ENCODE results near the gene CTCF. TPM values are rescaled to one million over a fixed set of nuclear protein-coding genes. Genes with fewer than 3 reads are reported as not detected.
A peak's percentile ranks its signal among the peaks of the same experiment; 100 is the strongest.

The CTCF gene
- total and polyA plus RNA-seq, 3 experiments from 2014 or later, result 65.4 to 67.4 (median 66.4) TPM

DNA sequence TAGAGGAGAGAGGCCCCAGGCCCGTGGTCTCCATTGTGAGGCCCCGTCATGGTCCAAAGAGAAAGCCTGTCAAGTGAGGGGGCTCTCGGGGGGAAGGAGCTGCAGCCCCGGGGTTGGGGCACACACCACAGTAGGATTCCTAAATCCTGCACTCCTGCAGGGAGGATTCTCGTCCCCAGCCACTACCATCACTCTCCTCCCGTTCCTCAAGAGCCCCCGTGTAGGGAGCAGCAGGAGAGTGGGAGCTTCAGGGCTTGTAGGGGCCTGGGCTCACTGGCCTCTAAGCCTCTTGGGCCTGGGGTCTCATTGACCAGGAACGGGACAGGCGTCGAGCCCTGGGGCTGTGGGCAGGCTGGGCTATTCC is 105.1 kb downstream of the CTCF start:
- Histone ChIP-seq H3K27me3 (ENCODE audit: insufficient read depth, low read length, poor library complexity, severe bottlenecking) (no peaks in the 10 kb centered on the region), H3K36me3 (ENCODE audit: insufficient read depth, low read length) (no peaks in the 10 kb centered on the region), H3K27ac (ENCODE audit: low read depth, low read length) (no peak overlapping the region), H3K4me1 (ENCODE audit: insufficient read depth, low read length) (peaks cover 17% of the 10 kb centered on the region), H3K9me3 (ENCODE audit: low read length) (no peaks in the 10 kb centered on the region), H3K4me3 (ENCODE audit: low read length) (peak overlapping the region; percentile 66)
- peak overlapping the region in 5 of 8 donors; percentile 42 to 91 (median 71) for H3K27ac Mint-ChIP-seq
- peaks cover 7 to 27% (median 12%) of the 10 kb centered on the region in 3 donors for H3K4me1 Mint-ChIP-seq
- no peaks in the 10 kb centered on the region for H3K27me3 Mint-ChIP-seq
- H3K36me3 Mint-ChIP-seq, result peaks cover 0 to 3% (median 0%) of the 10 kb centered on the region in 3 donors
- CTCF ChIA-PET, result interaction anchor here (0.6 to 7.7 kb wide), 18 partner anchors 9 to 186 kb away, joined by 3 to 95 read pairs (median 4); partner anchors contain the start of genes ATP6V0D1, CARMIL2 and CTCF
- H3K4me3 Mint-ChIP-seq, result peak overlapping the region in 6 of 7 donors; percentile 71 to 94 (median 79)
- POLR2A ChIA-PET, result interaction anchor here (1.0 to 2.8 kb wide), 2 partner anchors 13 to 105 kb away, joined by 3 to 9 read pairs; partner anchors contain the start of gene CTCF
- no peaks in the 10 kb centered on the region for H3K9me3 Mint-ChIP-seq
- no peak for DNase-seq

DNA sequence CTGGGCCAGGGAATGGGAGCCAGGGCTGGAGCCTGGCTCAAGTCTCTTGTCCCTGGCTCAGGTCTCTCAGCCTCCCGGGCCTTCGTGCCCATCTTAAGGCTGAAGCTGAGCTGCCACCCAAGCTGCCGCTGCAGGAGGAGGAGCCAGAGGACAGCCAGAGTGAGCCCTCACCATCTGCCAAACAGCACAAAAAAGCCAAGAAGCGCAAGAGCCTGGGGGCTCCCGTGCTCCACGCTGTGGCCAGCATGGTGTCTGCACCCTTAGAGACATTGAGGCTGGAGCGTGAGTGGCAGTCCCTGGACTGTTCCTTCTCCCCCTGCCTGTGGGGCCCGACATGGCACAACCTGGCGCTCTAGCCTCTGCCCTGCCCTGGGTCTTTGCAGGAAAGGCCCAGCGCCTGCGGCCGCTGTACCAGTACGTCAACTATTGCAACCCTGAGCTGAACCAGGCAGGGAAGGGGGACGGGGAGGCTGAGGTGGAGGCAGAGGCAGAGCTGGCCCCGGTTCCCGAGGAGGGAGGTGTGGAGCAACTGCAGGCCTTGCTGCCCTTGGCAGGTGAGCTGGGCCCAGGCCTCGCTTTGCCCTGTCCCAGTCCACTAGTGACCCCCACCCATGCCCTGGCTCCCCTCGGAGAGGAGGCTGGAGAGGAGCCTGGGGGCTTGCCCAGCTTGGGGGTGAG is 105.6 kb downstream of the CTCF start:
- Mint-ChIP-seq H3K9me3 (no peaks in the 10 kb centered on the region), H3K36me3 (peaks cover 0 to 2% (median 0%) of the 10 kb centered on the region in 3 donors), H3K4me3 (peak overlapping the region; percentile 19 to 94 (median 71)), H3K4me1 (peaks cover 7 to 27% (median 12%) of the 10 kb centered on the region in 3 donors), H3K27ac (peak overlapping the region in 5 of 8 donors; percentile 6 to 80 (median 42)), H3K27me3 (no peaks in the 10 kb centered on the region)
- Histone ChIP-seq H3K27me3 (ENCODE audit: insufficient read depth, low read length, poor library complexity, severe bottlenecking) (no peaks in the 10 kb centered on the region), H3K9me3 (ENCODE audit: low read length) (no peaks in the 10 kb centered on the region), H3K4me1 (ENCODE audit: insufficient read depth, low read length) (peaks cover 17% of the 10 kb centered on the region), H3K4me3 (ENCODE audit: low read length) (no peak overlapping the region), H3K27ac (ENCODE audit: low read depth, low read length) (no peak overlapping the region), H3K36me3 (ENCODE audit: insufficient read depth, low read length) (no peaks in the 10 kb centered on the region)
- POLR2A ChIA-PET, result interaction anchor here (2.8 kb wide), 1 partner anchor 105 kb away, joined by 9 read pairs; the partner anchor contains the start of gene CTCF
- CTCF ChIA-PET, result interaction anchor here (0.6 to 7.7 kb wide), 19 partner anchors 8 to 187 kb away, joined by 3 to 95 read pairs (median 4); partner anchors contain the start of genes ACD, ATP6V0D1, CARMIL2 and CTCF
- DNase-seq, result peak; percentile 48 to 86 (median 74)

DNA sequence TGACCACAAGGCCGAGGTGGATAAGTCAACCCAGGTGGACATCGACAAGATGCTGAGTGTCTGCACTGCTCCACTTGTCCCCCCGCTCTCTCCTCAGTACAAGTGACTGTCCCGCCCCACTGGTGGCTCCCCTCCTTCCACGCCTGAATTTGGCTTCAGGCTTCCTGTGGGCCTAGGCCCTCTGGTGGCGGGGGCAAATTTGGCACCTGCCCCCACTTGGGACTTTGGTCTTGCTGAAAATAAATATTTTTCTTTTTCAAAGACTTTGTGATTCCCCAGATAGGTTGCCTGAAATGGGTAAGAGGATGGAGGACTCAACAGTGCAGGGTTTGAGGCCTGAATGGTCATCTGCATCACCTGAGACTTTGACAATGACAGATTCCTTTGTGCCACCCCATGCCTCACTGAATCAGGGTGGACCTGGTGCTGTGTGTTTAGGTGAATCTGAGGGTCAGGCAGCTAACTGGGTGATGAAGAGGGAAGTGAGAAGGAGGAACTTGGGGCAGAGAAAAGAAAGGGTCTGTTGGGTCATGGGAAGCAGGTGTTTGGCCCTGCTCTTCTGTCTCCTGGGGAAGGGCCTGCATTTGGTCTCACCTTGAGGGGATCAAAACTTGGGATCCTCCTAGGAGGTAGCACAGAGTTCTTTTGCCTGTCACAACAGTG is 106.3 kb downstream of the CTCF start:
- no peaks in the 10 kb centered on the region for H3K27me3 ChIP-seq (ENCODE audit: insufficient read depth, low read length, poor library complexity, severe bottlenecking)
- peak in 1 of 5 donors; percentile 17 for DNase-seq
- peaks cover 17% of the 10 kb centered on the region for H3K4me1 ChIP-seq (ENCODE audit: insufficient read depth, low read length)
- ChIA-PET CTCF (interaction anchor here (1.2 to 7.7 kb wide), 10 partner anchors 9 to 155 kb away, joined by 3 to 95 read pairs (median 4); partner anchors contain the start of genes ACD, CARMIL2, CTCF and GFOD2), POLR2A (interaction anchor here (2.8 kb wide), 1 partner anchor 106 kb away, joined by 9 read pairs; the partner anchor contains the start of gene CTCF)
- Mint-ChIP-seq H3K36me3 (peaks cover 0 to 2% (median 0%) of the 10 kb centered on the region in 3 donors), H3K4me1 (peaks cover 7 to 27% (median 12%) of the 10 kb centered on the region in 3 donors), H3K27me3 (no peaks in the 10 kb centered on the region), H3K4me3 (peak overlapping the region in 5 of 7 donors; percentile 9 to 64 (median 29)), H3K27ac (peak overlapping the region in 5 of 8 donors; percentile 22 to 88 (median 45)), H3K9me3 (no peaks in the 10 kb centered on the region)
- no peak overlapping the region for H3K27ac ChIP-seq (ENCODE audit: low read depth, low read length)
- H3K9me3 ChIP-seq (ENCODE audit: low read length), result no peaks in the 10 kb centered on the region
- H3K36me3 ChIP-seq (ENCODE audit: insufficient read depth, low read length), result no peaks in the 10 kb centered on the region
- no peak overlapping the region for H3K4me3 ChIP-seq (ENCODE audit: low read length)

DNA sequence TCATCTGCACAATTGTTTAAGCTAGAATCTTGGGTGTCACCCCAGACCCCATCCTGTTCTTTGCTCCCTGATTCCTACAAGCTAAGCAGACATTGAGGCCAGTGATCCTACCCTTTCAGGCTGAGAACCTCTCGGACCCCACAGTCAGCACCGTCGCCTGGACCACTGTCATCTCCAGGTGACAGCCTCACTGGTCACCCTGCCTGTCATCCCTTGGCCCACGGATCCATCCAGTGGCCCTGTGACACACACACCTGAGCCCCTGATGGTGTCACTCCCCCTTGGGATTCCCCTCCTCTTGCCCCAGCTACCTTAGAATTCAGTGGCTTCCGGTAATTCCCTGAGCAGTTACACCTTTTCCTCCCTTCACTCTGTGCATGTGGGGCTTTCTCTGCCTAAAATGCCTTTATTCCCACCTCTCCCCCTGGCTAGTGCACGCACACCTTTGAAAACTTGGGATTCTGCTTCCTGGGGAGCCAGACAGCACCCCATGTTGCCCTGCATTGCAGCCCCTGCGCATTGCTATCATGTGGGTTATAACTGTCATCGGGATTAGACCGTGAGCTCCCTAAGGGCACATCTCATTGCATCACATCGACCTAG is 107.3 kb downstream of the CTCF start:
- ChIA-PET POLR2A (interaction anchor here (2.8 kb wide), 1 partner anchor 107 kb away, joined by 9 read pairs; the partner anchor contains the start of gene CTCF), CTCF (interaction anchor here (1.4 to 7.7 kb wide), 6 partner anchors 10 to 156 kb away, joined by 3 to 95 read pairs (median 14); partner anchors contain the start of genes ACD and CTCF)
- H3K27ac Mint-ChIP-seq, result peak overlapping the region in 1 of 8 donors; percentile 77
- Histone ChIP-seq H3K27ac (ENCODE audit: low read depth, low read length) (no peak overlapping the region), H3K27me3 (ENCODE audit: insufficient read depth, low read length, poor library complexity, severe bottlenecking) (no peaks in the 10 kb centered on the region), H3K9me3 (ENCODE audit: low read length) (no peaks in the 10 kb centered on the region), H3K4me3 (ENCODE audit: low read length) (no peak overlapping the region), H3K36me3 (ENCODE audit: insufficient read depth, low read length) (no peaks in the 10 kb centered on the region), H3K4me1 (ENCODE audit: insufficient read depth, low read length) (peaks cover 17% of the 10 kb centered on the region)
- no peaks in the 10 kb centered on the region for H3K36me3 Mint-ChIP-seq
- no peaks in the 10 kb centered on the region for H3K27me3 Mint-ChIP-seq
- H3K4me3 Mint-ChIP-seq, result peak overlapping the region in 2 of 7 donors; percentile 45 to 64
- no peak for DNase-seq
- no peaks in the 10 kb centered on the region for H3K9me3 Mint-ChIP-seq
- peaks cover 7 to 22% (median 8%) of the 10 kb centered on the region in 3 donors for H3K4me1 Mint-ChIP-seq

DNA sequence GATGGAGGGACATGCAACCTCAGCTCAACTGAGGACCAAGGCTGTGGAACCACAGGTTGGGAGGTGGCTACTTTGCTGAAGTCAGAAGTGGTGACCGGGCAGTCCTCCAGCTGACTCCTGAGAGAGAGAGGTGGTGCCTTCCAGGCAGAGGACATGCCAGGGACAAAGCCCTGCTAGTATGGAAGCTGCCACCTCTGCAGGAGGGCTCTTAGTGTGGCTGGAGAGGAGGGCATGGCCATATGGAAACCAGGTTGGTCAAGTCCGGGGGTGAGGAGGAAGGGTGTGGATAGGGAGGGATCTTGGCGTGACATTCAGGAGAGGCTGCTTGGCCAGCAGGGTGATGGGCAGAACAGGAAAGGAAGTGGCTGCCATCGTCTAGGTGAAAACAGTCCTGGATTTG is 110.0 kb downstream of the CTCF start:
- Histone ChIP-seq H3K4me1 (ENCODE audit: insufficient read depth, low read length) (peaks cover 6% of the 10 kb centered on the region), H3K27ac (ENCODE audit: low read depth, low read length) (no peak overlapping the region), H3K9me3 (ENCODE audit: low read length) (no peaks in the 10 kb centered on the region), H3K36me3 (ENCODE audit: insufficient read depth, low read length) (no peaks in the 10 kb centered on the region), H3K4me3 (ENCODE audit: low read length) (no peak overlapping the region), H3K27me3 (ENCODE audit: insufficient read depth, low read length, poor library complexity, severe bottlenecking) (no peaks in the 10 kb centered on the region)
- Mint-ChIP-seq H3K4me3 (peak overlapping the region in 1 of 7 donors; percentile 43), H3K36me3 (peaks cover 0 to 2% (median 0%) of the 10 kb centered on the region in 3 donors), H3K27me3 (peaks cover 0 to 2% of the 10 kb centered on the region in 2 donors), H3K9me3 (no peaks in the 10 kb centered on the region), H3K4me1 (peaks cover 4 to 8% (median 7%) of the 10 kb centered on the region in 3 donors), H3K27ac (peak overlapping the region in 3 of 8 donors; percentile 32 to 52 (median 45))
- ChIA-PET POLR2A (no interaction called here), CTCF (interaction anchor here (0.8 to 2.9 kb wide), 9 partner anchors 8 to 252 kb away, joined by 3 to 15 read pairs (median 6); partner anchors contain the start of gene CARMIL2)
- DNase-seq, result no peak

DNA sequence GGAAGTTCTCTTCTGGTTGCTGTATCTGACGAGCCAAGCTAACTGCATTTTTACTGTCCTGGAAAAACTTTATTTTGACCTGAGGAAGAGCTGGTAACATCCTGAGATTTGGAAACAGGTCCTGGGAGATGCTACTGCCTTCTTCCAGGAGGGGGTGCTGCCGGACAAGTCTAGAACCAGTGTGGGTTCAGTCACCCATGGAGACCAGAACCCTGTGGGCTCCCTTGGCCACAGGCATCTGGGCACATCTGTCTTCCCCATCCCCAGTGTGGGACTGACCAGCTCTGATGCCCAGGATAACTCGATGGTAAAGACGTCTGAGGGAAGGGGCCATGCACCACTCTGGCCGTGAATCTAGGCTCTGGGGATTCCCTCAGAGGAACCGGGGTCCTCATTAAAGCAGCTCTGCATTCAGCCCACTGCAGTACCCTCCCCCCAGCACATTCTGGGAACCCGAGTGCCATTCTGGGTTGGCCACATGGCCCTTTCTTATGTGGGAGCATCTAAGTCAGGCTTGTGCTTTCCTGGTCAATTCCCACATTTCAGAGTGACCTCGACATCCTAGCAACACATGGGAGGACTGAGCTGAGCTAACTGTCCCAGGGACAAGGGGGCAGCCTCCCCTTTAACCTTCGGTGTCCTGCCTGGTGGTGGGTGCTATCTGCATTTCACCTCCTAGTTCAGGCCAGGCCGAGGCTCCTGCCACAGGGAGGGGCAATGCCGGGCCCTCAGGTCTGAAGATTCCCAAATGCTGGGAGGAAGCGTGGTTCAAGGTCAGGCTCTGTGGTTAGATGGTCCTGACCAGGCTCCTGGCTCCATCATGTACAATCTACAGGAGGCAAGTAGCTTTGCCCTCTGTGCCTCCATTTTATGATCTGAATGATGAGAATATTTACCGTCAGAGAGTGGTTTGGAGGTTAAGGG is 110.7 kb downstream of the CTCF start:
- H3K4me1 Mint-ChIP-seq, result peaks cover under 1 to 7% (median 1%) of the 10 kb centered on the region in 3 donors
- no peaks in the 10 kb centered on the region for H3K9me3 Mint-ChIP-seq
- no peaks in the 10 kb centered on the region for H3K9me3 ChIP-seq (ENCODE audit: low read length)
- peaks cover 0 to 2% (median 0%) of the 10 kb centered on the region in 3 donors for H3K36me3 Mint-ChIP-seq
- peak in 2 of 5 donors; percentile 21 to 32 for DNase-seq
- H3K4me3 ChIP-seq (ENCODE audit: low read length), result no peak overlapping the region
- H3K4me1 ChIP-seq (ENCODE audit: insufficient read depth, low read length), result no peaks in the 10 kb centered on the region
- H3K27me3 ChIP-seq (ENCODE audit: insufficient read depth, low read length, poor library complexity, severe bottlenecking), result no peaks in the 10 kb centered on the region
- ChIA-PET CTCF (interaction anchor here (0.8 to 2.9 kb wide), 10 partner anchors 9 to 252 kb away, joined by 3 to 15 read pairs (median 6); partner anchors contain the start of genes CARMIL2 and PARD6A), POLR2A (no interaction called here)
- H3K36me3 ChIP-seq (ENCODE audit: insufficient read depth, low read length), result no peaks in the 10 kb centered on the region
- no peak overlapping the region for H3K27ac ChIP-seq (ENCODE audit: low read depth, low read length)
- peak overlapping the region in 4 of 8 donors; percentile 32 to 72 (median 54) for H3K27ac Mint-ChIP-seq
- peaks cover 0 to 2% of the 10 kb centered on the region in 2 donors for H3K27me3 Mint-ChIP-seq
- peak overlapping the region in 1 of 7 donors; percentile 43 for H3K4me3 Mint-ChIP-seq

Measured in CD8-positive, alpha-beta memory T cell (primary cell).